H1 (cell line): ENCODE data around the gene MAGOHB. TPM values are rescaled to one million over a fixed set of nuclear protein-coding genes. Genes with fewer than 3 reads are reported as not detected.

Experiments
- ASH2L ChIP-seq: fragments of 200-600, 300-600 bp; sonication (generic); IDR thresholded peaks from one replicate; pipeline ENCODE4 v1.7.1; 2017; ENCODE audit warnings: low read length
- CTBP2 ChIP-seq: IDR thresholded peaks from 2 replicates; pipeline ENCODE4 v1.7.0; 2011; ENCODE audit warnings: borderline replicate concordance, mild to moderate bottlenecking, moderate library complexity, mixed read lengths, low read length; ENCODE audit not compliant: insufficient read depth, insufficient read length
- EGR1 ChIP-seq: IDR thresholded peaks from 2 replicates; pipeline ENCODE4 v1.6.1; 2011; ENCODE audit warnings: low read depth, low read length, borderline replicate concordance
- EZH2 ChIP-seq: fragments of 200-600 bp; sonication (generic); IDR thresholded peaks from 2 replicates; pipeline ENCODE4 v1.7.1; 2012; ENCODE audit warnings: low read depth, mild to moderate bottlenecking, moderate library complexity, low read length, inconsistent platforms; ENCODE audit not compliant: severe bottlenecking
- GABPA ChIP-seq: IDR thresholded peaks from 2 replicates; pipeline ENCODE4 v1.6.1; 2011; ENCODE audit warnings: mild to moderate bottlenecking, low read length, moderate library complexity, borderline replicate concordance; ENCODE audit not compliant: insufficient read depth
- JUN ChIP-seq: IDR thresholded peaks from 2 replicates; pipeline ENCODE4 v1.6.1; 2011; ENCODE audit warnings: low read depth, mild to moderate bottlenecking, improper control_type of control experiment, low read length
- PHF8 ChIP-seq: fragments of 200-600 bp; sonication (generic); conservative IDR thresholded peaks from 2 replicates; pipeline ENCODE4 v1.7.1; 2012; ENCODE audit warnings: low read depth, mild to moderate bottlenecking, inconsistent platforms, low read length, moderate library complexity
- RAD21 ChIP-seq, 2 experiments: IDR thresholded peaks in 1 of 2; conservative IDR thresholded peaks in 1 of 2; 2 replicates each; pipeline ENCODE4 v1.6.1; 2011; ENCODE audit warnings: low read depth in 2 of 2, low read length in 2 of 2, improper control_type of control experiment in 1 of 2, inconsistent platforms in 1 of 2, mild to moderate bottlenecking in 1 of 2, moderate library complexity in 1 of 2
- RFX5 ChIP-seq: IDR thresholded peaks from 2 replicates; pipeline ENCODE4 v1.6.1; 2011; ENCODE audit warnings: low read depth, low read length, improper control_type of control experiment, borderline replicate concordance
- RNF2 ChIP-seq: fragments of 200-900, 300-1000 bp; sonication (generic); IDR thresholded peaks from 2 replicates; pipeline ENCODE4 v1.7.1; 2016; ENCODE audit warnings: borderline replicate concordance, low read depth, mild to moderate bottlenecking, antibody characterized with exemption, low read length; ENCODE audit not compliant: poor library complexity, severe bottlenecking; ENCODE audit errors: missing control alignments
- SIX5 ChIP-seq: IDR thresholded peaks from 2 replicates; pipeline ENCODE4 v1.6.1; 2011; ENCODE audit warnings: mild to moderate bottlenecking, low read depth, low read length
- TAF1 ChIP-seq: IDR thresholded peaks from 2 replicates; pipeline ENCODE4 v1.6.1; 2011; ENCODE audit warnings: mild to moderate bottlenecking, low read depth, low read length
- TBP ChIP-seq: IDR thresholded peaks from 2 replicates; pipeline ENCODE4 v1.6.1; 2011; ENCODE audit warnings: low read depth, low read length, improper control_type of control experiment
- TEAD4 ChIP-seq: IDR thresholded peaks from 2 replicates; pipeline ENCODE4 v1.6.1; 2012; ENCODE audit warnings: low read depth, low read length, inconsistent platforms, mixed read lengths
- YY1 ChIP-seq: IDR thresholded peaks from 2 replicates; pipeline ENCODE4 v1.6.1; 2011; ENCODE audit warnings: low read depth, mild to moderate bottlenecking, low read length
- polyA plus RNA-seq, 7 experiments: library from polyadenylated mRNA; depleted of rRNA in 3 of 7; stranded (reverse) in 5 of 7; unstranded in 2 of 7; fragments of >200 nt in 5 of 7; fragments of 200-250 nt in 2 of 7; gene quantifications; 1 replicate in 5 of 7; 2 replicates in 1 of 7; 4 replicates in 1 of 7; pipeline versions ENCODE4 v1.2.1 to v1.2.3, GENCODE V29; 2011 to 2013; ENCODE audit warnings: missing spikeins in 2 of 7, mixed read lengths in 2 of 7
- total RNA-seq: library from RNA; stranded (reverse); fragmentation: NEBNext Ultra II Directional; extraction: Animal tissue kit (Norgen Biotek cat#: 25700); gene quantifications from 2 replicates; pipeline ENCODE4 v1.2.1, GENCODE V29; 2021

MAGOHB gene
- total and polyA plus RNA-seq, 2 of the 8 experiments (the other 6 are each of a cell fraction or from before 2014, with no cell fraction given) = 21.5 to 53.7 TPM

GRCh38 chr12:10613349-10614055, at the start of gene MAGOHB (continued):
- TF ChIP-seq RFX5 (no peak), TEAD4 (no peak), RNF2 (no peak), CTBP2 (no peak), YY1 (peak; percentile 92), TBP (peak; percentile 94), GABPA (no peak), PHF8 (peak; percentile 93), TAF1 (peak; percentile 99), JUN (peak; percentile 84; the same call in 1 of the 2 replicates), EZH2 (no peak), RAD21 (IDR thresholded peaks at IDR 0.05 in 1 of 2, conservative IDR thresholded peaks at IDR 0.05 in 1 of 2; ENCODE audit: low read depth in 2 of 2, low read length in 2 of 2) (no peak), SIX5 (no peak), EGR1 (no peak), ASH2L (peak; percentile 100)
